GM19238 (cell line): ENCODE results near the gene NRAP.

ENCODE experiments used
- DNase-seq: peaks from one replicate; pipeline ENCODE4 v3.0.0; 2011; ENCODE audit warnings: low spot score; ENCODE audit not compliant: insufficient read length

The NRAP gene

DNA sequence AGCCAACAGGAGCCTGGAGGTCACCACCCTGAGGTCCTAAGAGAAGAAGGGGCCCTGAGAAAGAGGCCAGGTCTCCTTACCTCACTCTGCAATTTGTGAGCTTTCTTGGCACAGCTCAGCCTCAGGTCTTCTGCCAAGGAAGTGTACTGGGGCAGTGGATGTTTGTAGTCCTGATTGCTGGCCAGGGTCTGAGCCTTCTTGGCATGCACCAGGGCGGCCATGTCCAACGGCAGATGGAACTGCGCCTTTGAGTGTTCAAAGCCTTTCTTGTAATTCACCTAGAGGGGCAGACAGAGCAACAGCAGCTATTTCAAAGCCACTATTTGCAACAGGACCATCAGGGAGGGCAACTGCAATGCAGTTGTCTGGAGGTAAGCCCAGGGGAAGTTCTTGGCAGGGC, 51.7 kb downstream of the NRAP start:
- no peak for DNase-seq

- no peak for DNase-seq
Measured at GRCh38 chr10:113610631-113611601, 52.9 kb downstream of the NRAP start.

DNA sequence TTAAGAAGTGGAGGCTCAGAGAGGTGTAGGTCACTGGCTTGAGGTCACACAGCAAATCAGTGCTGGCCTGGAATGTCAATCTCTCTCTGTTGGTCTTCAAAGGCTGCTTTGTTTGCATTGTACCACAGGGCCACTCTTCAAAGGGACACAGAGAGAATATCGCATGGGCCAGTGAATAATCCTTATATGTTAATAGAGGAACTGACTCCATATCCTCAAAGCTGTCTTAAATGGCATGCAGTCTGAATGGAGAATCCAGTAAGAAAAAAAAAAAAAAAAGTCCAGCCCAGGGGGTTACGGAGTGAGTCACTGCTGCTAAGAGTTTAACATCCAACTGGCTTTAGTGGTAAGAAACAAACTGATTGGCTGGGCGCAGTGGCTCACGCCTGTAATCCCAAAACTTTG, 54.1 kb downstream of the NRAP start:
- no peak for DNase-seq

DNA sequence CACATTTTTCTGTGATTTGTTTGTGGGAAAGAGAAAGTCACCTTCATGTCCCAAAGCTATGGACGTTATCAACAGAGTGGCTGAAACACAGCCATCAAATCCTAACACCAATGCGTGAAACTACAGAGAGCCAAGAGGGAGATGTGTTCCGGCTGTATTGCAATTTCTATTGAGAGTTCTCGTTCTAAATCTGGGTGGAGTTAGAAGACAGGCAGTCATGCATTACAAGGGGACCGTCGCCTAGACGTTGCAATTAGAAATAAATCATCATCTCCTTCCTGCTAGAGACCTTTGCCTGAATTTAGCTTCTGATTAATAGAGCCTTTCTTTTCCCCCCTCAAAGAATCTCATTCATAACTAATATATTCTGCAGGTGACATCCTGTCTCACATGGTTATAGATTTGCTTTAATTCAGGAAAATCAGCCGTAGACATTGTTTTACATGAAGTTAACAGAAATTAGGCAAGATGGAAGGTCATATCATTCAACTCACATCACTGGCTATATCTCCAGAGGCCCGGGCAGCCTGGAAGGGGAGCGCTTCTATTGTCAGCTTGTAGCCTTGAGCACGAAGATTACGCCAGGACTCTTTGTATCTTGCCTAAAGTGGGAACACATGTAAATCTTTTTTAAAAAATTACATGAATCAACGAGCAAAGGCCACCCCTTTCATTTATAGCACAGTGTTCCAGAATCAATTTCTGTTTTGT, 58.4 kb downstream of the NRAP start:
- no peak for DNase-seq

DNA sequence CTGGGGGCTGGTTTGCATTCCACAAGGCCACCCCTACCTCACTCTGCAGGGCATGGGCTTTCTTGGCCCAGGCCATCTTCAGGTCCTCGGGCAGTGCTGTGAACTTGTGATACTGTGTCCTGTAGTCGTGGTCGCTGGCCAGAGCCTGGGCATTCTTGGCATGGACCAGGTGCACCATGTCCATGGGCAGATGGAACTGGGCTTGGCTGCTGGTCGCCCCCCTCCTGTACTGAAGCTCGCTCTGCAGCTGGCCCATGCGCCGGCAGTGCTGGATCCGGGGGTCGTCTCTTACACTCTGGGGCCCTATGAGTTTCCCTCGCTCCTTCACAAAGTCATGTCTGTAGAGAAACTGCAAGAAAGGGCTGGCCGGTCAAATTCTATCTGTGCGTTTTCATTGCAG, 59.3 kb downstream of the NRAP start:
- no peak for DNase-seq

- no peak for DNase-seq
Measured at GRCh38 chr10:113603057-113603777, 60.6 kb downstream of the NRAP start.

- no peak for DNase-seq
Measured at GRCh38 chr10:113600569-113600968, 63.3 kb downstream of the NRAP start.

DNA sequence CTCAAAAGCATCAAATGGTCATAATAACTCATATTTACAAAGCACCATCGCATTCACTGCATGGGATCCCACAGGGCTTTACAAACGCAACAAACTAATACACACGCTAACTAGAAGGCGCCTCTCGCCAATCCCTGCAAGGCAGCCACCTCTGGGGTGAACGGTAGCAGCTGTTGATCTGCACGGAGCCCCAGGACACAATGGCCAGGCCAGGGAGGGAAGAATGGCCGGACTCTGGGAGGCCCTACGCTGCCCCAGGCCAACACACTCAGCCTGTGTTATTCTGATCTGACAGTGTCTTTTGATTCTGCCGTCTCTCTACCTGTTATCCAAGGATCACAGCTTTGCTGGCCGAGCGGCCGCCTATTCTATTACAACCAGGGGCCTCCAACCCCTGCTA, 69.2 kb downstream of the NRAP start:
- DNase-seq, result no peak

GRCh38 chr10:113592380-113592779, 71.5 kb downstream of the NRAP start:
- DNase-seq, result no peak

DNA sequence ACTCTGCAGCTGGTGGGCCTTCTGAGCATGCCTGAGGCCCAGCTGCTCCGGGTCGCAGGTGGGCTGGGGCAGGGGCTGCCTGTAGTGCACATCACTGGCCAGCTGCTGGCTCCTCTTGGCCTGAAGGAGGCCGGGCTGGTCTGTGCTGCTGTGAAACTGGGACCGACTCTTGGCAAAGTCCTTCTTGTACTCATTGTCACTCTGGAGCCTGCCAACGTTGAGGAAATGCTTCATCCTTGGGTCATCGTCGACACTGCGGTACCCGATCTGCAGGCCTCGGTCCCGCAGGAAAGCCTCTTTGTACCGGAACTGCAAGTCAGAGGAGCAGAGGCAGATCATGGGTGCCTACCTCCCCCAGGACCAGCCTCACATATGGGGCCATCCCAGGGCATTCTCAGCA, 73.3 kb downstream of the NRAP start:
- DNase-seq, result no peak

DNA sequence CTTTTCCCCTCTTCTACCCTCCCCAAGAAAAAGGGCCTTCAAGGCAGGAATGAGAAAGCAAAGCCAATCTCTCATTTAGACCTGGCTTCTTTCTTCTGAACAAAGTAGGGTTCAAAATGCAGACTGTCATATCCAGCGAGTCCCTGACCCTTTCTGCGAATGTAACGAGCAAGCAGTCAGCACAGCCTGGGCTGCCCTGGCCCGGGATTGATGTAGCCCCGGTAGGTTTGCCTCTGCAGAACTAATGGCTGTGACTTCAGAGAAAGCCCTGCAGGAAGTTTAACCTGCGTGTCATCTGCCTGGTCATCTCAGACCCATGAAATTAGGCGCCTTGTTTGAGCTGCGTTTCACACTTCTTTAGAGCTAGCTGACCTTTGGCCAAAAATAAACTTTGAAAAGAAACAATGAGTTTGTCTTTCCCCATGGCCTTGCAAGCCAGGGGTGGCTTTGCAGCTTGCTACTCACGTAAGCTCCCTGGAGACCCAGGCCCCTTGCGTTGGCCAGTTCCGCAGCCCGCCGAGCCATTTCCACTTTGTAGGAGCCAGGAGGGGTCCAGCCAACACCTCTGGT, 74.6 kb downstream of the NRAP start:
- DNase-seq, result no peak

DNA sequence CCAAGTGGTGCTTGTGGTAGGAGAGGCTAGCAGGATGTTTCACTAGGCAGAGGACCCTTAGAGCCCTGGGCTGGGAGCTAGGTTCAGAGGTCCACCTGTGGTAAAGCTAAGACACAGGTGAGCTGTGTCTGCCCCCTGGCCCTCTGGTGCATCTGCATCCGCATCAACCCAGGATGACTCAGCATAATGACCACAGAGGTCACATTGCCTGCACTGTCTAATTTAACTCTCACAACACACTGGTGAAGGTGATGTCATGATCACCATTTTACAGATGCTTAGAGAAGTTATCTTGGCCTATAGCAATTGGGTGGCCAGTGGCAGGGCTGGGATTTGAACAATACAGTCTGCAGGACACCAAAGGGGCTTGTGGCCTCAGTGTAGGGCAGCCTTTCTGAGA, 77.9 kb downstream of the NRAP start:
- DNase-seq, result no peak

- DNase-seq, result no peak
Measured at GRCh38 chr10:113583571-113583970, 80.3 kb downstream of the NRAP start.

DNA sequence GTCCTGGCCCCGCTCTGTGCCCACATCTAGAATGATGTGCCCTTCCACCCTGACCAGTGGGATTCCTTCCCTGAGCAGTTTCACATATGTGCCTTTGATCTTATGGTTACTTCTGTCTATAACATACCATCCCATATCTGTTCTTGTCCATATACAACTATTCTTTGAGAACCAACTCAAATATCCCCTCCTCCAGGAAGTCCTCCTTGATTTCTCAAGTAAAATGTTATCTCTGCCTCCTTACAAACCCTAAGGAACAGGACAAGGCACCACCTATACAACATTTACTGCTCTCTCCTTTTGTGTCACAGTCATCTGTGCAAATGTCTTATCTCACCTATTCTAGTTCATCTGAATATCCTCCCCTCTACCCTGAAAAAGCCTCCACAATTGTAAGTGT, 82.7 kb downstream of the NRAP start:
- no peak for DNase-seq

GRCh38 chr10:113578773-113579172, 85.1 kb downstream of the NRAP start:
- no peak for DNase-seq

DNA sequence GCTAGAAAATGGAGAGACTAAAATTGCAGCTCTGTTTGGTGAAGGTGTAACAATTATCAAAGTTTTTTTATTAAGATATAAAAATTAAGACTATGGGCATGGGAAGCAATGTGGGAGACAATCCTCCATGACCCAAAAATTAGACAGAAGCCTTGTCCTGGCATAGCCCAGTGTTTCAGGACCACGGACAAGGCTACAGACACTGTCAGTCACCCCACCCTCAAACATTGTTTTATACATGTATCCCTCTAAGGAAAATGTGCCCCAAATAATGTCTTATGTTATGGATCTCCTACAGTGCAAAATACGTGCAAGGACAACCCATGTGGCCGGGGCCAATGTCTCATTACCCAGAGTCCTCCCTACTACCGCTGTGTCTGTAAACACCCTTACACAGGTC, 87.0 kb downstream of the NRAP start:
- no peak for DNase-seq

DNA sequence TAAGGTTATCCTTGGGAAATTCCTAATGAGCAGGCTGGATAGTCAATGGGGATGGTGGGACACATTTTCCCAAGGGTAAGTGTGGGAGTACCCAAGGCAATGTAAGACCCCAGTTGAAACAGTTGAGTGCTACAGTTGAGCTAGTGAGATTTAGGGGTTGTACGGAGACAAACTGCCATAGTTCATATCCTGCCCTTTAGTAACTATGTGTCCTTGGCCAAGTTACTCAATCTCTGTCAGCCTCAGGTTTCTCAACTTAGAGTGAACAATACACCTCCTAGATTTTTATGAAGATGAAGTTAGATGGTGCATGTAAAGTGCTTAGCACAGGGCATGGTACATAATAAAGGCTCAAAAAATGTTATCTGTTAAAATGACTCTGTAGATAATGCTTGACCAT, 90.5 kb downstream of the NRAP start:
- DNase-seq, result no peak

- DNase-seq, result no peak
Measured at GRCh38 chr10:113572520-113573290, 91.1 kb downstream of the NRAP start.

DNA sequence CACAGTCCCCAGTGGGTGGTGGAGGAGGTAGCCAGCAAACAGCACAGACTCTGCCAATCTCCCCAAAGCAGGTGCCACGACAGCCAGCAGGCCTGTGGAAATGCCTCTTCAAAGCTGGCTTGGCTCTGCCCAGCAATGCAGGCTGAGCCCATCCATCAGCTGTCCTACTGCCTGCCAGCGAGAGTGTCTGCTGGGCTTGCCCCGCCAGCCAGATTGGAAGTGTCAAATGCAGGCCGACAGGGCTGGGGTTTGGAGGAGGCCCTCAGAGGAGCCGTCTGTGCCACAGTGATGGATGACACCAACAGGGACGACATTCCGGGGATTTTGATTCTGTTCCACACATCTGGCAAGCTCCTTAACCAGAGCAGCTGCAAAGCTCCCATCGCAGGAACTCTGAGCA, 94.3 kb downstream of the NRAP start:
- DNase-seq, result no peak

DNA sequence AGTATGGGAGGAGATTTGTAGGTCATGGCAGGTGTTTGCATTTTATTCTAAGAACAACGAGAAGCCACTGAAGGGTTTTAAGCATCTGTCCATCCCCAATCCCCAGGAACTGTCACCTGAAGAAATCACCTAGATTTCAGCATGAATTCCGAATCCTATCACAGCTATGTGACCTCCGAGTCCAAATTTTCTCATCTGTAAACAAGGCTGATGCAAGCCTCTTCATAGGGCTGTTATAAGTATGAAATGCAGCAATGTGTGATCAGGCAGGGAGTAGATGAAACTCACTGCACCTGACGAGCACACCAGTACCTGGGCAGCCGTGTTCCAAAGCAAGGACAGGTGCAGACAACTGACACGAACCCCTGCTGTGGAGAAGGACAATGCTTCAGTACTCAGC, 97.0 kb downstream of the NRAP start:
- no peak for DNase-seq

DNA sequence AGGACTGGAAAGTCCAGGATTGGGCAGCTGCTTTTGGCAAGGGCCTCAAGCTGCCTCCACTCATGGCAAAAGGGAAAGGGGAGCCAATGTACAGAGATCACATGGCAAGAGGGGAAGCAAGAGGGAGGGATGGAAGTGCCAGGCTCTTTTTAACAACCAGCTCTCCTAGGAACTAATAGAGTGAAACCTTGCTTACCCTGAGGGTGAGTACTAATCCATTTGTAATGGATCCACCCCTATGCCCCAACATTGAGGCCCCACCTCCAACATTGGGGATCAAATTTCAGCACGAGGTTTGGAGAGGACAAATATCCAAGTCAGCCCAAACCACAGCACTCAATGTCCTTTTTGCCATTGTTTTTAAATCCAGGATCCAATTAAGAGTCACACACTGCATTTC, 98.5 kb downstream of the NRAP start:
- DNase-seq, result no peak
